ENCODE results near the gene P4HB.

The P4HB gene

GRCh38 chr17:81885454-81885853 lies 25.1 kb upstream of the P4HB start:
- H3K36me3 Mint-ChIP-seq, result peaks cover 22% of the 10 kb centered on the region

GRCh38 chr17:81884968-81885367 lies 24.6 kb upstream of the P4HB start:
- DNase-seq (ENCODE audit: low spot score in 2 of 2) (no peak), ATAC-seq (ENCODE audit: low read depth) (no peak)
- Mint-ChIP-seq H3K9me3 (no peaks in the 10 kb centered on the region), H3K4me3 (no peak overlapping the region), H3K27me3 (no peaks in the 10 kb centered on the region), H3K36me3 (peaks cover 22% of the 10 kb centered on the region), H3K4me1 (peaks cover 13% of the 10 kb centered on the region), H3K27ac (no peak overlapping the region)

More at GRCh38 chr17:81885454-81885853, 25.1 kb upstream of the P4HB start:
- DNase-seq (ENCODE audit: low spot score in 2 of 2) (no peak), ATAC-seq (ENCODE audit: low read depth) (no peak)
- H3K4me3 Mint-ChIP-seq, result no peak overlapping the region
- H3K9me3 Mint-ChIP-seq, result no peaks in the 10 kb centered on the region
- H3K27me3 Mint-ChIP-seq, result no peaks in the 10 kb centered on the region
- H3K4me1 Mint-ChIP-seq, result peaks cover 13% of the 10 kb centered on the region
- no peak overlapping the region for H3K27ac Mint-ChIP-seq

GRCh38 chr17:81884520-81884919 lies 24.2 kb upstream of the P4HB start:
- H3K27ac Mint-ChIP-seq, result no peak overlapping the region
- H3K9me3 Mint-ChIP-seq, result no peaks in the 10 kb centered on the region
- no peak overlapping the region for H3K4me3 Mint-ChIP-seq
- peaks cover 25% of the 10 kb centered on the region for H3K36me3 Mint-ChIP-seq
- peaks cover 13% of the 10 kb centered on the region for H3K4me1 Mint-ChIP-seq
- no peaks in the 10 kb centered on the region for H3K27me3 Mint-ChIP-seq
- no peak for DNase-seq (ENCODE audit: low spot score in 2 of 2)
- no peak for ATAC-seq (ENCODE audit: low read depth)

GRCh38 chr17:81879121-81879520 lies 18.8 kb upstream of the P4HB start:
- Mint-ChIP-seq H3K27ac (no peak overlapping the region), H3K27me3 (no peaks in the 10 kb centered on the region), H3K4me1 (peaks cover 6% of the 10 kb centered on the region), H3K9me3 (no peaks in the 10 kb centered on the region), H3K4me3 (no peak overlapping the region), H3K36me3 (peaks cover 12% of the 10 kb centered on the region)
- ATAC-seq (ENCODE audit: low read depth) (no peak), DNase-seq (ENCODE audit: low spot score in 2 of 2) (no peak)

- DNase-seq (ENCODE audit: low spot score in 2 of 2), result no peak
- peaks cover 11% of the 10 kb centered on the region for H3K36me3 Mint-ChIP-seq
Observed at GRCh38 chr17:81878294-81878693, 18.0 kb upstream of the P4HB start.

GRCh38 chr17:81877569-81877968 lies 17.2 kb upstream of the P4HB start:
- Mint-ChIP-seq H3K9me3 (no peaks in the 10 kb centered on the region), H3K36me3 (peaks cover 11% of the 10 kb centered on the region), H3K4me1 (peaks cover 11% of the 10 kb centered on the region), H3K27ac (no peak overlapping the region), H3K4me3 (no peak overlapping the region), H3K27me3 (no peaks in the 10 kb centered on the region)
- ATAC-seq (ENCODE audit: low read depth) (no peak), DNase-seq (ENCODE audit: low spot score in 2 of 2) (no peak)

More at GRCh38 chr17:81878294-81878693, 18.0 kb upstream of the P4HB start:
- Mint-ChIP-seq H3K9me3 (no peaks in the 10 kb centered on the region), H3K4me1 (peaks cover 6% of the 10 kb centered on the region), H3K4me3 (no peak overlapping the region), H3K27me3 (no peaks in the 10 kb centered on the region), H3K27ac (no peak overlapping the region)
- ATAC-seq (ENCODE audit: low read depth), result no peak

- Mint-ChIP-seq H3K36me3 (peaks cover 7% of the 10 kb centered on the region), H3K27me3 (no peaks in the 10 kb centered on the region), H3K9me3 (no peaks in the 10 kb centered on the region), H3K4me1 (peaks cover 29% of the 10 kb centered on the region), H3K4me3 (peak overlapping the region; percentile 86), H3K27ac (peak overlapping the region; percentile 95)
- peak; percentile 32 for ATAC-seq (ENCODE audit: low read depth)
- peak; percentile 95 to 96 for DNase-seq (ENCODE audit: low spot score in 2 of 2)
Observed at GRCh38 chr17:81871387-81872230, 11.3 kb upstream of the P4HB start.

- H3K4me3 Mint-ChIP-seq, result peak within 1 kb of the TSS; percentile 86
- H3K27ac Mint-ChIP-seq, result peak within 1 kb of the TSS; percentile 95
- no peaks in the 10 kb centered on the region for H3K27me3 Mint-ChIP-seq
- peaks cover 29% of the 10 kb centered on the region for H3K4me1 Mint-ChIP-seq
- ATAC-seq (ENCODE audit: low read depth) (peak; percentile 73), DNase-seq (ENCODE audit: low spot score in 2 of 2) (no peak)
- no peaks in the 10 kb centered on the region for H3K9me3 Mint-ChIP-seq
- peaks cover 7% of the 10 kb centered on the region for H3K36me3 Mint-ChIP-seq
Observed at GRCh38 chr17:81870981-81871386, 10.6 kb upstream of the P4HB start, which contains the start of gene ARHGDIA. ARHGDIA (minus strand) TSS chr17:81871337; CDS start chr17:81869930, 1,407 bp downstream.

GRCh38 chr17:81870131-81870980 lies 10.0 kb upstream of the P4HB start:
- Mint-ChIP-seq H3K36me3 (peaks cover 7% of the 10 kb centered on the region), H3K4me1 (peaks cover 29% of the 10 kb centered on the region), H3K27ac (peak overlapping the region; percentile 91), H3K9me3 (no peaks in the 10 kb centered on the region), H3K27me3 (no peaks in the 10 kb centered on the region), H3K4me3 (peak overlapping the region; percentile 85)
- peak; percentile 34 to 51 for DNase-seq (ENCODE audit: low spot score in 2 of 2)
- ATAC-seq (ENCODE audit: low read depth), result peak; percentile 19

GRCh38 chr17:81869221-81870130 lies 9.1 kb upstream of the P4HB start:
- peak overlapping the region; percentile 91 for H3K27ac Mint-ChIP-seq

GRCh38 chr17:81868674-81869220 lies 8.4 kb upstream of the P4HB start:
- Mint-ChIP-seq H3K27me3 (no peaks in the 10 kb centered on the region), H3K4me3 (no peak overlapping the region), H3K27ac (peak overlapping the region; percentile 91), H3K36me3 (peaks cover 7% of the 10 kb centered on the region), H3K9me3 (no peaks in the 10 kb centered on the region), H3K4me1 (peaks cover 29% of the 10 kb centered on the region)
- ATAC-seq (ENCODE audit: low read depth), result no peak
- DNase-seq (ENCODE audit: low spot score in 2 of 2), result no peak

More at GRCh38 chr17:81869221-81870130, 9.1 kb upstream of the P4HB start:
- DNase-seq (ENCODE audit: low spot score in 2 of 2) (peak; percentile 48 to 67), ATAC-seq (ENCODE audit: low read depth) (no peak)
- no peaks in the 10 kb centered on the region for H3K9me3 Mint-ChIP-seq
- H3K36me3 Mint-ChIP-seq, result peaks cover 7% of the 10 kb centered on the region
- H3K27me3 Mint-ChIP-seq, result no peaks in the 10 kb centered on the region
- H3K4me1 Mint-ChIP-seq, result peaks cover 29% of the 10 kb centered on the region
- peak overlapping the region; percentile 85 for H3K4me3 Mint-ChIP-seq

- Mint-ChIP-seq H3K9me3 (no peaks in the 10 kb centered on the region), H3K27me3 (no peaks in the 10 kb centered on the region), H3K4me1 (peaks cover 29% of the 10 kb centered on the region), H3K4me3 (peak overlapping the region; percentile 43), H3K27ac (peak overlapping the region; percentile 75), H3K36me3 (peaks cover 7% of the 10 kb centered on the region)
- DNase-seq (ENCODE audit: low spot score in 2 of 2), result peak; percentile 19 to 30
- ATAC-seq (ENCODE audit: low read depth), result no peak
Observed at GRCh38 chr17:81867991-81868673, 7.8 kb upstream of the P4HB start.

Data from memory B cell (primary cell).